HG03457 (cell line): ENCODE data around the gene ZMYND10.
A peak's percentile ranks its signal among the peaks of the same experiment; 100 is the strongest.

Experiments
- ATAC-seq: cut with Tn5 transposase; IDR thresholded peaks from one replicate; pipeline ENCODE4 v1.9.1; 2021; ENCODE audit warnings: moderate number of reproducible peaks; ENCODE audit not compliant: unreplicated experiment

Gene ZMYND10

DNA sequence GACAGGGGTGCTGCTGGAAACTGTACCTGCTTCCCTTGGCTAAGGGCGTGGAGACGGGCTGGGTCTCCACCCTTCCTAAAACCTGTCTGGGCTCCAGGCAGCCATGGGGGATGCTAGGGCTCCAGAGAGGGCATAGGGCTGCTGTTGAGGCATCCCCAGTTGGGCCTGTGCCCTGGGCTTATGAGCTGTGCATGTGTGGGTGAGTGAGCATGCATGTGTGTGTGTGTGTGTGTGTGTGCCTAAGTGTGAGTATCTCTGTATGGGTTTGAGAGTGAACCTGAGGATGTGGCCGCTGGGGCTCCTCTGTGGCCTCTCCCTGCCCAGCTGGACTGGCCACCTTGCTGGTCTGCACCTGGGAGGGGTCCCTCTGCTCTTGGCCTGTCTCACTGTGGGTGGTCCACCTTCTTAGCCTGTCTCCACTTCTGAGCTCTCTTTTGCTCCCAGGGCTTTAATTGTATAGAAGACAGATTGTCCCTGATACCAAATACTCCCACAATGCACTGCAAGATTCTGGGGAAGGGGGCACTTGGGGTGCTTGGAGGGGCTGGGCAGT, 25.7 kb upstream of the ZMYND10 start:
- no peak for ATAC-seq

DNA sequence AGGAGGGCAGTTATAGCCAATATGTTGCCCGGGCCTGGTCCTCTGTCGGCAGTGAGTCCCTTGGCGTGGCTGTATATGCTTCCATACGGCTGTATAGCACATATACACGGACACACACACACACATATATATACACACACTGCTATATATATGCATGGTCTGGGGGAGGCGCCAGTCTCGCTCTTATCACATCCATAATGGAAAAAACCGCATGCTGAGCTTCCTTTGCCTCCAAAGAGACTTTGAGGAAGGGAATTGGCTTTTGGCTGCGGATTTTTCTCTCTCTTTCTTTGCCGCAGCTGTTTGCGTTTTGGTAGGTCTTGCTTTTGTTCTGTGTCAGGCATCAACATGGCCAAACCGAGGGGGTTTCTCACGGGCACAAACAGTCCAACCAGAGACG, 25.1 kb upstream of the ZMYND10 start:
- no peak for ATAC-seq

DNA sequence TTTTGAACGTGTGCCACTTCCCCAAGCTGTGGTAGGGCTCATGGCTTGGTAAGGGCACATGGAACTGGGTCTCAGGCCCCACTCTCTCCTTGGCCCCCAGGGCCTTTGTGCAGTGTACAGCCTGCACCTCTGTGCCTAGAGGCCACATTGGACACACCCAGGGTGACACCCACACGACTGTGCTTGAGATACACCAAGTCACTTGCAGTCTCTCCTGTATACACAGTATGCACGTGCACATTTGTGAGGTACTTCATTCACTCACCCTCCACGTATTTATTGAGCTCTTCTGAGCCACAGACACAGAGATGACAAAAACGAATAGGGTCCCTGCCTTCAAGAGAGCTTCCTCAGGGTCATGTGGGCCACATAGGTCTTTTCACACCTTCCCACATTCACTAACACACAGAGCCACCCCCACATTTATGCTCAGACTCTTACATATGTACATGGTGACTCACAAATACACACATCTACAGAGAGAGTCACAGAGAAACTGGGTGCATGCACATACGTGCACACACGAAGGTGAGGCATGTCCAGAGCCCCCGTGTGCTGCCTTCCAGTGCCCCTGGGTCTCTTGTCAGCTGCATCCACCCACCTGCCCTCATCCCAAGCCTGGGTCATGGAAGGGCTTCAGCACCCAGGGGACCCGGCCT, 23.6 kb upstream of the ZMYND10 start:
- no peak for ATAC-seq

DNA sequence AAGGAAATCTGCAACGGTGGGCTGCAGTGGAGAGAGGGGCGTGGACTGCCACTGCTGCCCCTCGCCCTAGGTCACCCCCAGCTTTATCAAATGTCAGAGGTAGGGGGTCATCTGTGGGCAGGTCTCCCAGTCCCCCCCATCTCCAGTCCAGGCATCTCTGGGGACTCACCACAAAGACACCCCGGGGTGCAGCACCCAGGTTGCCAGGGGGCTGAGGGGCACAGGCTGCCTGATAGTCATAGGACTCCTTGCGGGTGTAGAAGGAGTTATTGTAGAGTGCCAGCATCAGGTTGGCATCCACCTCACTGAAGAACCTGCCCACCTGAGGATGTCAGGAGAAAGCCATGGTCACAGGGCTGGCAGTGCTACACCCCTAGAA, 20.3 kb upstream of the ZMYND10 start:
- ATAC-seq, result no peak

DNA sequence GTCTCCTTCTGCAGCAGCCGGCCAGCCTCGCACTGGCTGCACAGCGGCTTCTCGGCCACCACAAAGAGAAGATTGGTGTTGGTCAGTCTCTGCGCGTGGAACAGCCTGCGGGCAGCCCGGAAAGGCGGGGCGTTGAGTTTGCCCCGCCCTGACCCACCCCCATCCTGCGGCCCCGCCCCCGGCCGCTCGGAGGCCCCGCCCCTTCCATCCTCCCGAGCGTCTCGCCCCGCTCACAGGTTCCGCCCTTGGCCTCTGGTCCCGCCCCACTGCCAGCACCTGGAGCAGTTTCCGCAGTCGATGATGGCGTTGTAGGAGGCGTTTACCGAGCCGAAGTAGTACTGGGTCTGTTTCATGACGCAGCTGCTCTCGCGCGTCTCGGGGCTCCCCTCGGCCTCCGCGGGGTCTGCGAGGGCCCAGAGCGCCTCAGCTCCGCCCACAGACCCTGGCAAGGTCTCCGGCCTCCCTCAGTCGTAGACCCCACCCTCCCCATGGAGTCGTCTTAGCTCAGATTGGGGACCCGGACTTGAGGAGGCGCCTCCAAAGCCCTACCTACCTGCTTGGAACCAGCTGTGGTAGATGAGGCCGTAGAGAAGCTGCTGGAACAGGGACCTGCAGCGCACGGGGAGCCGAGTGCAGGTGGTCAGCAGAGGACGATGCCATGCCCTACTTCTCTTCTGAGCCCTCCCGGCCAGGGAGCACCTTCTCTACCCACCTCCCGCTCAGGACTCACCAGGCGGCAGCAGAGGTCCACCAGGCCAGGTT, 19.7 kb upstream of the ZMYND10 start:
- ATAC-seq, result peak; percentile 61

DNA sequence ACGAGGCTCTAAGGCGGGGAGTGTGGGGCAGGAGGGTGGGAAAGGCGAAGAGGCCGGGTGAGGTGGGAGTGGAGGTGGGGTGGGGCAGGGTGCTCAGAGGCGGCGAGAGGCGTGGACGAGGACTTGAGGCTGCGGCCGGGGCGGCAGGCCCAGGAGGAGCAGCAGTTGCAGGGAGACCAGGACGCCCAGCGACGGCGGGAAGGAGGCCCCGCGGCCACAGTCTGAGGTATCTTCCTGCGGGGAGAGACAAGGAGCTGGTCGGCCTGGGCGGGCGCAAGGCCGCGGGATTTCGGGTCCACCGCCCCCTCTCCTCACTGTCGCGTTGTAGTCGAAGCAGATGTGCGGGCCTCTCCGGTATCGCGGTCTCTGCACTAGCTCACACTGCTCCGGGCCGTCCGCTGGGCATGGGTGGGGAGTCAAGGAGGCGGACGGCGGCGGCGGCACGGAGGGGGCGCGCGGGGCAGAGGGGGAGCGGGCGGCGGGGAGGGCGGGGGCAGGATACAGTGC, 19.1 kb upstream of the ZMYND10 start:
- ATAC-seq, result no peak

DNA sequence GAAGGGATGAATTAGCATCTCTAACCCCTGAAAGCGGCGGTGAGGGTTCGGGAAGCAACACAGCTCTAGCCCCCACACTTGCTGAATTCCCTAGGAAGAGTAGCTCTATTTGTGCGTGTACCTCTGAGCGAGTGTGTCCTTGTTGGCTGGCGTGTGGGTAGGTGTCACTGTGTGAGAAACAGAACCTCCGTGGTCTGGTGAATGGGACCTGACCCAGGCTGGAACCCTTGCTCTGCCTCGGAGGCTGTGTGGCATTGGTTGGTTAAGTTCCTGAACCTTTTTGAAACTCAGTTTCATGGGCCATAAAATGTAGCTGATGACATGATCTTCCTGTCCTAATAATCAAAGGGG, 14.2 kb upstream of the ZMYND10 start:
- no peak for ATAC-seq

DNA sequence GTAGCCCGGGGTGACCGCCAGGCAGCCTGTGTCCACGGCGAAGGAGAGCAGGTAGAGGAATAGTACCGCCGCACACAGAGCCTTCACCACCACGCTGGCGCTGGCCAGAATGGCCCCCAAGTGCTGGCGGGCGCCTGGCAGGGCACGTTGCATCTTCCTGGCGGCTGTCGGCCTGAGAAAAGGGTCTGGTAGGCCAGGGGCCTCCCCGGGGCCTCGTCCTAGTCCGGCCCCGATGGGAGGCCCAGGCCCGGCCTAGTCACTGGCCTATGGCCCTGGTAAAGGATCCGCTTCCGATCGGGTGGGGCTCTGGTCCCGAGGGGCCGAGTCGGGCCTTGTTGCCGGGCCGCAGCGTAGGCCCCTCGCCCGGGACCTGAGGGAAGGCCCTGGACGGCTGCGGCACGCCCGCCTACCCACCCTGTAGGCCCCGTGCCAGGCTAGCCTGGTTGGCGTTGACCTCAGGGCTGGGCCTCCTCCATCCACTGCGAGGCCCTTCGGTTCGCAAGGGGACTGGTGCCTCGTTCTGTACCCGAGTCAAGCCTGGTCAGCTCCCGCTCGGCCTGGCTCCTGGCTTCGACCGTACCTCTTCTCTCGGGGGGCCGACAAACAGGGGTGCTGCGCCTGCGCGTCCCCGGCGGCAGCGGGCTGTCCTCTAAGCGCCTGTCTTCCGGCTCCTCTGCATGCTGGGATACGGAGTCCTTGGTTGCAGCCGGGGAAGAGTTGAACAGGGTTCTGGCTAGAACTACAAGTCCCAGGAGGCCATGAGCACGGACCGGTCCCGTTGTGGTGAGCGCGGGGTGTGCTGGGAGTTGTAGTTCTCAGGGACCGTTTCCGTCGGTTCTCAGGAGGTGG, 13.6 kb upstream of the ZMYND10 start, which contains the start of gene TMEM115:
TMEM115 (minus strand) TSS at position 611 of the 849 bp plus-strand sequence; CDS start at position 153, 458 bp downstream.
- ATAC-seq, result peak; percentile 89

DNA sequence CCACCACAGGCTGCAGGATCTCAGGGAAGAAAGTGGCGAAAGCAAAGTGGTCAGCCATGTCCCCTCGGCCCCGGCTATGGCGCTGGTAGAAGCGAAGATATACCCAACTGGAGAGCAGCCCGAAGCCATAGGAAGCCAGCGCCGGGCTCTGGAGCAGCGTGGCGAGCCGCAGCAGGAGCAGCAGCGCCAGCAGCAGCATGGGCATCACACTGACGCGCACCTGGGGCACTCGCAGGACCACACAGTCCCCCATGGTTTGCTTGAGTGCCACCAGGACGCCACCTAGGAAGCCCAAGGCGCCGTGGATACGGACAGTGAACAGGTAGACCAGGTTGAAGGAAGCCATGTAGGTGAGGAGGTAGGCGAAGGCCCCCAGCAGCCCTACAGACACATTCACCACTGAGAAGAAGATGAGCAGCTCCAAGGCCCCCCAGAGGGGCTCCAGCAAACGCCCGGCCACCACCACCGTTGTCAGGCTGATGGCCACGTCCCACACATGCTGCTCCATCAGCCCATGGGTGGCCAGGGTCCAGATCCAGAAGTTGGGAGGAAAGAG, 12.9 kb upstream of the ZMYND10 start:
- no peak for ATAC-seq

DNA sequence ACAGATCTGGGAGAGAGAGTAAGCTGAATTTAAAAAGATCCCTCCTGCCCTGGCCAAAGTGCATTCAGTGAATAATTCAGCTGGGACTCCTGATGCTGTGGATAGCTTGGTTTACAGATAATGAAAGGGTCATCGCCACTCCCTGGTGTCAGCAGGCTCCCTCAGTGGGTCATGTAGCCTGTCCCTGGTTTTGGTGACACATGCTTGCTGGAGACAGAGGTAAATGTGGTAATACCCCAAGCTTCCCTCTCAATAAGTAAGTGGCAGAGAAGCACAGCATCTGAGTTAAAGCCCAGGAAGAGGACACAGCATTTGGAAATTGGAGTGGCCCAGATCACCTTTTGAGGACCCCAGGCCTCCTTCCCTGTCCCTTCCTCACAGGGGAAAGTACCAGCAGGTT, 11.9 kb upstream of the ZMYND10 start:
- ATAC-seq, result no peak

DNA sequence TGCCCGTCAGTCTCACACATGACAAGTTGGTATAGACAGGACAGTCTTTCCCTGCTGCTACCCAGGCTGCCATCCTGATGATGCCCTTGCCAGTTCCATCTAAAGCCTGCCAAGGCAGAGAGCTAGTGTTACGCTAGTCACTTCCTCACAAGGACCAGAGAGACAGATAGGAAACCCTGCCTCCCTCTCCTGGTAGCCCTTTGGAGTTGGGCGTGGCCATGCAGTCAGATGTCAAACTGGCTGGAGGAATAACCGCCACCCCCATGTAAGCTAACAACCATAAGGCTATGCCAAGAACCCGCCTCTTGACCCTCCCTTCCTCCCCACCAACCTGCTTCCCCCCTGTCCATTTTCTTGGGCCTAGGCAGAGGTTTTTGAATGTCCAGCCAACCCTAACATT, 11.0 kb upstream of the ZMYND10 start:
- ATAC-seq, result no peak

DNA sequence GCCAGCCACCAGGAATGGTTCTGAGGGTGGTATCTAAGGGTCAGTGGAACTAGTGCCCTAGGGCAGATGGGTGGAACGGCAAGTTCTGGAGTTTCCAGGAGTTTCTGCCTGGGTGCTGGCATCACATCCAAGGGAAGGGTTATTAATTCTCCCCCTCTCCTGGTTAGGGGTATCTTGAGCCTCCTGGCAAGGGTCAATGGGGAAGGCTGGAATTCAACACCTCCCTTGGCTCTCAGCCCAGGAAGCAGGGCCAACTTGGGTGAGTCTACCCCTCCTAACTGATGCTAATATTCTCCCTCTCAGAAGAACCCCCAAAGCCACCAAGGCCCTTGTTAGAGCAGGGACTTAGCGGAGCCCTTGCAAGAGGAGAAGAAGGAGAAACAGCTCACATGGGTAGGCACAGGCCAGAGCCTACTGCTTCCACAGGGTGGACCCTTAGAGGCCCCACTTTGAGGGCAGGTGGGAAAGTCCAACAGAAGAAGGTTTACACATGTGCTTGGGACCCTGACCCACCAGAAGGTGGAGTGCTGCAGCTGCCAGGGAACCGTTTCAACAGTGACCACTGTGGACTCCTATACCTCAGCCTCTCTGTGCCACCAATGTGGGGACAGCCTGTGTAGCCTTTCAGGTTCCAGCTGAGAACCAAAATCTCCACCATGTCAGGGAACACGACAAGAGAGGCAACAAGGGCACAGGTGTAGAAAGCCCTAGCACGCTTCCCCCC, 10.5 kb upstream of the ZMYND10 start:
- no peak for ATAC-seq

DNA sequence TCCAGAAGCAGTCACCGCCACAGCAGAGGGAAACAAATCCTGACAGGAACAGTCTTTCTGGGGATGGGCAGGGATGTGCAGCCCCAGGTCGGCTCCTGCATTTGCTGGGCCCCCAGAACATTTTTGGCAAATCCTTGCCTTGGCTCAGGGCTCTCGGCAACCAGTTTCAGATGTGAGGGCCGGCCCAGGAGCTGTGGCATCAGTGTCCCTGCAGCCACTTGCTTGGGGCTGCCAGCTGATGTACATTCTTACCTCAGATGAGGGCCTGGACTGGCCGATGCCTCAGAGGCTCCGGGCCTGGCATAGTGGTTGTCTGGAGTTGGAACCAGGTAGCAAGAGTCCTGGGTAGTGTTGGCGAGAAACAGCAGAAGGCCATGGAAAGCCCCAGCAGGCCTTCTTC, 9.3 kb upstream of the ZMYND10 start:
- no peak for ATAC-seq

DNA sequence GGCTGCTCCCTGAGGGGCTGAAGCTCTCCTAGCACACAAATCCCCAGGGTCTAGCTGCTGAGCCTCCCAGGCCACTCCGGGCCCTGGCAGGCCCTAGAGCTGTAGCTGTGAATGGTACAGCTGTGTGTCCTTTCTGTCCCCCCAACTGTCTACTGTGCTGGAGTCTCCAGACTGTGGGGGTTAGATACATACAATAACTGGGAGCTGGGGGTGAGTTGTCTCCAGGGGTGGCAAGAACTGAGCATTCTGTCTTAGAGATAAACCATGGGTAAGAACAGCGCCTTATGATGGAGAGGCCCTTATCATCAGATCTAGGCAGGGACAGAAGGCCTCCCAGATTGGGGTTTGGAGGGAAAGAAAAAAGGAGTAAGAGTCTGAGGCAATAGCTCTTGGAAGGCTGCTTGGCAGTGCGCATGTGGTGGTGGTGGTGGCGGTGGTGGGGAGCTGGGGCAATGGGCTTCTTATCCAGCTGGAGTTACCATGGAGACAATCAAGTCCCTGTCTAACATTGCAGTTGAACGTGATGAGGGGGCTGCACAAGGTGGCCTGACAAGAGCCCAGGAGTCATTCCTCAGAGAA, 8.7 kb upstream of the ZMYND10 start:
- no peak for ATAC-seq

DNA sequence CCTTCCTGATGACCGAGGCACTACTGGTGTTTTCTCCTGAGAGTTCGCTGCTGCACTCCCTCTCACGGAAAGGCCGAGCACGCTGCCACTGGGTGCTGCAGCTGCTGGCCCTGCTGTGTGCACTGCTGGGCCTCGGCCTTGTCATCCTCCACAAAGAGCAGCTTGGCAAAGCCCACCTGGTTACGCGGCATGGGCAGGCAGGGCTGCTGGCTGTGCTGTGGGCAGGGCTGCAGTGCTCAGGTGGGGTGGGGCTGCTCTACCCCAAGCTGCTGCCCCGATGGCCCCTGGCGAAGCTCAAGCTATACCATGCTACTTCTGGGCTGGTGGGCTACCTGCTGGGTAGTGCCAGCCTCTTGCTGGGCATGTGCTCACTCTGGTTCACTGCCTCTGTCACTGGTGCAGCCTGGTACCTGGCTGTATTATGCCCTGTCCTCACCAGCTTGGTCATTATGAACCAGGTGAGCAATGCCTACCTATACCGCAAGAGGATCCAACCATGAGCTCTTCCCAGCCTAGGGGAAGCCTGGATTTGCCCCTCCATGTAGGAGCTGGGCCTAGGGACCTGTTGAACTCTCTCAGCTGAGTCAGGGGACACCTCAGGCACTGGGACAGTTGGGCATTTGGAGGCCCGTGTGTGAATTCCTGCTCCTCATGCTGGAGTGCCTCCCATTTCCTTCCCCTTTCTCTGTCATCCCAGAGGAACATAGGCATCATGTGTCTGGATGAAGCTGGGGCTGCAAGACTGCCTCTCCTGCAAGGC, 7.9 kb upstream of the ZMYND10 start:
- no peak for ATAC-seq

DNA sequence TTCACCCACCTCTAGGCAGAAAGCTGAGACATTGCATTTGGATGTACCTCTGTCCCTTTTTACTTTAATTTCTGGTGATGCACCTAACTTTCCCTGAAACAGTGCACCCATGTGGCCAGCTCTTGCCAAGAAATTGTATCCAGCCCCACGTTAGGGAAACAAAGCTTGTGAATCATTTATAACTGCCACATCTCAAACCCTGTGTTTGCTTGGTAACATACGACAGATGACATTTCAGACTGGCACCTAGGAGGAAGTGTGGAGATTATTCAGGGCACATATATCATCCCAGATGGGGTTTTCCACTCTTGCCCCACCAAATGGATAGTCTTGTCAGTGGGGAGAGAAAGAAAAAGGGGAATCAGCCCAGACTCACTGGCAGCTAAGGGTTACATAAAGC, 7.2 kb upstream of the ZMYND10 start:
- no peak for ATAC-seq

DNA sequence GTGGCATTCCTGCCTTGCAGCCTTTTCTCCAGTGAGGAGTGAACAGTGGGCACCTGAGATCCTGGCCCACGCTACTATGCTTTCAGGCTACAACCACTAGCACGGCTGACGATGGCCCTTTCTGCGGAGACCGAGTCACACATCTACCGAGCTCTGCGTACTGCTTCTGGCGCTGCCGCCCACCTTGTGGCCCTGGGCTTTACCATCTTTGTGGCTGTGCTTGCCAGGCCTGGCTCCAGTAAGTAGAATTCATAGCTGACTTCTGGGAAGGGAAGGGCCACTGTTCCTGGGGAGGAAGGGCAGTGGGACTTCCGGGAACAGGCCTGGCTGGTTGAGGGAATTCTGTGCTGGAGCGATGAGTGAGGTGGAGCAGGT, 5.8 kb upstream of the ZMYND10 start:
- ATAC-seq, result no peak

DNA sequence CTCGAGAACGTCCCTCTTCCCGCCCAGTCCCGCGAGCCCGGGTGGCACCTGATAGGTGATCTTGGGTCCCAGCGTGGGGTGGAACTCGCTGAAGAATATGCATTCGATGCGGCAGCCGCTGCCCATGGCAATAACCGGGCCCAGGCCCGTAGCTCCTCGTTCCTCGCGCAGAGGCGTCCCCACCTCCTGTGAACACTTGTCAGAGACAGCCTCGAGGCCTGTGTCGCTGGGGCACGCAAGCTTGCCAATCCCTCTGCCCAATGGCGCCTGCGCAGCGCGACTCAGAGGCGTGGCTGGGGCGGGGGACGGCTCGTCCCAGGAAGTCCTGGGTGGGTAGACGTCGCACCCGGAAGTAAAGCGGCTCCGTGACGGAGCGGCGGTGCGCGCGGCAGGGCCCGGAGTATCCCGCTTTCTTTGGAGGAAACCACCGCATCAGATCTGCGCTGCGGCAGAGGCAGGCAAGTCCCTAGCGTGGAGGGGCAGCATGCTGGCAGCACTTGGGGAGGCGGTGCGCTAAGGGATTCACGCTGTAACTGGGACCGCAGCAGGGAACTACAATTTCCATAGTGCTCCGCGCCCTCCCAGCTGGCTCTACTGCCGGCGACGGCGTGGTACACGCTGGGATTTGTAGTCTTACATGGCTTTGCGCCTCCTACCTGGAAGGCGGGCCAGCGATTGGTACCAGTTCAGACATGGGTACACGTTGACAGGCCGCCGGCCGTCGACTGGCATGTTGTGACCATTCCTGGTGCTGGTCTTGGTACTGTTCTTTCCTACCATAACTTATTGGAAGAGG, 5.2 kb upstream of the ZMYND10 start, which contains the start of the genes CYB561D2 and NPRL2:
CYB561D2 (plus strand) TSS at position 336 of the 796 bp plus-strand sequence. CDS start 572 bp downstream, outside the sequence.
NPRL2 (minus strand) TSS at position 249 of the 796 bp plus-strand sequence; CDS start at position 126, 123 bp downstream.
- peak; percentile 68 for ATAC-seq
